ENCODE data around the gene GRHL3. TPM values are rescaled to one million over a fixed set of nuclear protein-coding genes. Genes with fewer than 3 reads are reported as not detected.

The GRHL3 gene
- total RNA-seq, 1 donor from 2014 or later, result 35.8 TPM

DNA sequence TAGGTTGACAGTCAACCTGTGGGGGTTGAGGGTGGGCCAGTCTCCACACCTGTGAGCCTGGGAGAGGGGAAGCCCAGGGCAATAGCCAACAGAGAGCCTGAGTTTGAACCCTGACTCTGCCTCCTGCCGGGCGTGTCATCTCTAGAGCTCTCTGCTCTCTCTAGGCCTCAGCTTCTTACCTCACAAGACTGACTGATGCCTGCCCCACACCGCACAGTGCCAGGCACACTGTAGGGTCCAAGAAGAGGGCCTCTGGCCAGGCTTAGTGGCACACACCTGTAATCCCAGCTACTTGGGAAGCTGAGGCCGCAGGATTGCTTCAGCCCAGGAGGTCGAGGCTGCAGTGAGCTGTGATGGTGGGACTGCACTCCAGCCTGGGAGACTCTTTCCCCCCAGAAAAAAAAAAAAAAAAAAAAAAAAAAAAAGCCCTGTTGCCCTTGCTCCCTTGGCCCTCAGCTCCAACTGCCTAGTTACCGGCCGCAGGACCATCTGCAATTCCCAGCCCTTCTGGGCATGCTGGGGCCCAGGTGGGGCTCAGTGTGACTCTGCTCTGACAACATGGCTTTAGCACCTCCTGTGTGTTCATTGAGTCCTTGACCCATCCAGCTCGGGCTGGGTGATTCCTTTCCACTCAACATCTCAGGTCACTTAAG lies 25.1 kb downstream of the GRHL3 start:
- no peak for DNase-seq

DNA sequence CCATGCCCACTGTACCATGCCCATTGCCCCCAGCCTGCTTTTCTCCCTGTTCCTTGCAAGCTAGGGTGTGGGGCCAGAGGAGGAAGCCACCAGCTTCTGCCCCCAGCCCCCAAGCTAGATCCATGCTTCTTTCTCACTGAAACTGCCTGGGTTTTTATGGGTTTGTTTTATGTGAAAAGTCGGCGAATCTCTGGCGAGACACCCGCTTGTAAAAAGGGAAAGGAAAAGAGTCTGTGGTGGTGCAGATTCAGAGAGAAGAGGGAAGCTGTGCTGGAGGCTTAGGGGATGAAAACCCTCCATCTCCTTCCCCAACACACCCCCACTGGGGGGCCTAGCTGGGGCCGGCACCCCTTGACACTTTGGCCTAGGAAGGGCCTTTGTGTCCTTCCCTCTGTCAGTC lies 26.2 kb downstream of the GRHL3 start:
- DNase-seq, result no peak

DNA sequence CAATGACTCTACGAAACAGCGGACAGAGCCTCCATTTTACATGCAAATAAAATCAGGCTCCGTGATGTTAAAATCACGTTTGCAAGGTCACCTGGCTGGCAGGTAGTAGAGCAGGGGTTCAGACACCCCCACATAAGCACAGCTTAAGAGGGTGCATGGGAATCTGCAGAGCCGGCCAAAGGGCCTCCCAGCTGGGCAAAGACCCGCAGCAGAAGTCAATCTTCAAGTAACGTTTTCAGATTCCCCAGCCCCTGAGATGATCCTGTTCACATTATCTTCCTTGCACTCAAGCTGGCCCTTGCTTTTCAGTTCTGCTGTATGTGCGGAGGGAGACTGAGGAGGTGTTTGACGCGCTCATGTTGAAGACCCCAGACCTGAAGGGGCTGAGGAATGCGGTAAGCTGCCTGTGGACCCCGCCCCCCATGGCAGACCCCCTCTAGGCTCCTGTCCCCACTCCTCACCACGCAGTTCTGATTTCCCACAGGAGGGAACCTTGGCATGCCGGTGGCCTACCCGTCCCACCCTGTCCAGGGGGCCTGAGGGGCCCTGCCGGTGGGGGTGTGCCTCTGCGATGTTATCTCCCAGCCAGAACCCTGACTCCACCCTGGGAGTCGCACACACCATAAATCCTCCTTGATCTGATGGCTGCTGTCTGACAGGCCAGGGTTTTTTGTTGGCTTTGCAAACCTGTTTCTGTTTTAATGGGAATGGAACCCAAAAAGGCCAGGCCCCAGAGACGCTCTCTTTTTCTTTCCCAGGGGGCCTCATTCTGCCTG lies 28.2 kb downstream of the GRHL3 start:
- no peak for DNase-seq

DNA sequence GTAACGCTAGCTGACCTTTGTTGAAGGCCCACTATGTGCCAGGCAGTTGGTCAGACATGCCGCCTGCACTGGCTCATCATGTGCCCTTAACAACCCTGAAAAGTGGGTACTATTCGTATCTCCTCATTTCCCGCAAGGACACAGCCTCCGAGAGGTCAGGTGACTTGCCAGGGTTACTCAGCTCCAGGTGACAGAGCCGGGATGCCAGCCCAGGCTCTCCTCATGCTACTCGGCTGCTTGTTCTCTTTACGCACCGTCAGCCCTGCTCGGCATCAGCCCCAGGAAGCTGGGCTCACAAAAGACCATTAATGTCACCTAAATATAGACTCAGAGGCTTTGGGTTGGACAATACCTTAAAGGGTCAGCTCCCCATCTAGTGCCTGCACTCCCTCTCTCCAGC lies 29.0 kb downstream of the GRHL3 start:
- no peak for DNase-seq

DNA sequence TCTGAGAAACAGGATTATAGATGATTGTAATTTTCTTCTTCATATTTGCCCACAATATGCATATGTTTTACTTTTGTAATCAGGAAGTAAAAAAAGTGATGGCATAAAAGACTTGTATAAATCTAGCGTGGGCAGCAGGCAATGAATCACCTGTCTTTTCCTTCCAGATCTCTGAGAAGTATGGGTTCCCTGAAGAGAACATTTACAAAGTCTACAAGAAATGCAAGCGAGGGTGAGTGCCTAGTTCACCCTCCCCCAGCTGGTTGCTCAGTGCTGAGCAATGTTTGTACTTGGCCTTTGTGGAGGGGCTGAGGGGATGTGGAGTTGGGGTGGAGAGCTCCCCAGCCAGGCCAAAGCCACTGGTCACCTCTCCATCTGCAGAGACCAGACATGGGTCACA lies 30.7 kb downstream of the GRHL3 start:
- DNase-seq, result no peak

DNA sequence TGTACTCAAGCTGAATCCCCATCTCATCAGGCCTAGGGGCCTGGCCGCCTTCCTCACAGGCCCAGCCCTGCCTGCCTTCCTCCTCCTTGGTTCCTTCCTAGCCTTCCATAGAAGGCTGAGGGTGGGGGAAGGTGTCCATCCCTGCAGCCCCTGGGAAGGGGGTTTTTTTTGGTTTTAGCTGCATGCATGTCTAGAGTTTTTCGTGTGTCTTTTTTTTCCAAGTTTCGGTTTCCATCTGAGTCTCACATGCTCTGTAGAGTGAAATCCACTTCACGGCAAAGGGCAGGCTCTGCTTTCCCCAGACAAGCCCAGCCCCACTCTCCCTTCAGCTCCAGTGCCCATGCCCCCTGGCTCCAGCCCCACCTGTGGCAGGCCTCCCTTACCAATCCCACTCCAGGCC lies 32.1 kb downstream of the GRHL3 start:
- no peak for DNase-seq

DNA sequence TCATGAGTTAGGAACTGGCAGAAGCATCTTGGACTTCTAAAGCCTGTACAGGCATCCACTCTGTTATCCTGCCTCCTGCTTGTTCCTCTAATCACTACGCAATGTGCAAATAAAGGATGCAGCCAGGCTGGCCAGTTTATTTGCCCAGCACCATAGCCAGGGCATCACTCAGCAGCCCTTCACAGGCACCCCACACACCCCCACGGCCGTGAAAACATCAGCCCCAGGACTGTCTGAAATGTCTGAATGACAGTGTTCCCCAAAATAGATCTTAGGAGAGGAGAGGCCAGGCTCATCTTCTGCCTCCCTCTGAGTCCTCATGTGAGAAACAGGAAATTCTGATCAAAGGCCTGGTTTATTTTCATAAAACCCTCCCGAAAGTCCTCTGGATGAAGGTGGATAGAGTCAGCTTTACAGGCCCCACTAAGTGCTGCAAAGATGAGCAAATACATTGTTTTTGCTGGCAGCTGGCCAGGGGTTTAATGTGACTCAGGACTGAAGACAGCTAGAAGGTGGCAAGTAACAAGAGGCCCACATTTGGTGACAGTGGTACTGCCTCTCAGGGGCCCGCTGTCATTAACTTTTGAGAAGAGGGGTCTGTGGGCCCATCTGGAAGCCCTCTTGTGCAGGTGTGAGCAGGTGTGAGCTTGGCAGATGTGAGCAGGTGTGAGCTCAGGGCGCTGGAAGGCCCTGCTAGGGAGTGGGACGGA lies 32.9 kb downstream of the GRHL3 start:
- DNase-seq, result no peak

DNA sequence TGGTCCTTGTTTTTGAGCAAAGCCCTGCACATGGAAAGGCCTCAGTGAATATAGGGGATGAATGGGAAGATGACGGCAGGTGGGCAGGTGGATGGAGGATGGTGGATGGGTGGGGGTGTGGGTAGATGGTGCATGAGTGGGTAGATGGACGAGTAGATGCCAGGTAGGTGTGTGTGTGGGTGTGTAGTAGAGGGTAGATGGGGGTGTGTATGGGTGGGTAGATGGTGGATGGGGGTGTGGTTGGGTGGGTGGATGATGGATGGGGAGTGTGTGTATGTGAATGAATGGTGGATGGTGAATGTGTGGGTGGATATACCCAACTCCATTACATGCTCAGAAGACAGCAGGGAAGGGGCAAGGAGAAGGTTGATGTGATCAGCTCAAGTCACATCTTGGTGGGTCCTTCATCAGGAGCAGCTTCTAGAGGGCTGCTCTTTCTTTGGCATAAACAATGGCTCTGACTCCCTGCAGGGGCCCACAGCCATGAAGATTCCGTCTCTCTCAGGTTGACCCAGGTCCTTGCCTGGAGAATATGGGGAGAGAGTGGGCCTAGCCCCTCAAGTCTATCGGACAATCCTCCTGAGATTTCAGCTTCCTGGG lies 34.2 kb downstream of the GRHL3 start:
- no peak for DNase-seq

DNA sequence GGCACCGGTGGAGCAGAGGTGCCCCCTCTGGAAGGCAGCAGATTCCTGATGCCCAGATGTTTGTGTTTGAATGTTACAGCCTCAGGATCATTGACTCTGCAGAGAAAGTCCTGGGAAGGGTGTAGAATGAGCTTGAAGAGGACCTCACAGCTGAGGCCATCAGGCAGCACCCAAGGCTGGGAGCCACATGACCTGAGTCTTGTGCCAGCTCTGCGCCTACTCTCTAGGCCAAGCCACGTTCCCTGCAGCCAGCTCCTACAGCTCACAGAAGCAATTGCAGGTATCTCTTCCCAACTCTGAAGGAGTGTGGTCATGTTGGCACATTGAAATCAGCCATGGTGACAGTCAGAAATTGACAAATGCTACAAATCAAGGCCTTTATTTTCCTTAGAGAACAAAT lies 36.3 kb downstream of the GRHL3 start:
- DNase-seq, result no peak

DNA sequence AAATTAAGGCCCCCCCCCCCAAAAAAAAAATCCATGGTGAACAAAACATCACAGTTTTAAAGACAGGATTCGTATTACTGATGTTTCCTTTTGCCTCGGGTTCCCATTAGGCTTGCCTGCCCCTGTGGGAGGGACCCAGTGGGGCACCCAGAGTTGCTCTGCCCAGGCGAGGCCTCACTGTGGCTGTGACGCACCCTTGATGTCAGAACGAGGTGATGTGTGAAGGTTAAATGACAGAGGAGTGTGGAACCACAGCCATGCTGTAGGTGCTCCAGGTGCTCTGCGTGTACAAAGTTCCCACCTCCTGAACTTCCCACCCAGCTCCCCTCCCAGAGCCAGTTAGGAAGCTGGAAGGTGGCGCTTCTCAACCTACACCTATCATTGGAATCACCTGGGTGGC lies 37.9 kb downstream of the GRHL3 start:
- DNase-seq, result no peak

DNA sequence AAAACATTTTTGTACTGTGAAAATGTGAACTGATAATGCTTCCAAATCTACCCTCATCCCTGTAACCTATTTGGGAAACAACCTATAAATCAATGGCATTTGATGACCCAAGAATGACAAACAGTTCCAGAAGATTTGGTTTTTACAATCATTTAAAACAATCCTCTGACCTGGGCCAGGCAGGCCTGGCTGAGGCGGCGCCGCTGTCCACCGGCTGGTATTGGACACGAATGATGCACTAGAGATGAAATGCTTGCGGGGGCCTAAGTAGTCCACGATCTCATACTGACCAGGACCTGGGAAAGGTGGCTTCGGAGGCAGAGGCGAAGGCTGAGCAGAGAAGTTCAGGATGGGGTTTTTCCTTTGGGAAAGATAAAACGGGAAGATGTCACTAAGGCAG lies 41.5 kb downstream of the GRHL3 start:
- no peak for DNase-seq

DNA sequence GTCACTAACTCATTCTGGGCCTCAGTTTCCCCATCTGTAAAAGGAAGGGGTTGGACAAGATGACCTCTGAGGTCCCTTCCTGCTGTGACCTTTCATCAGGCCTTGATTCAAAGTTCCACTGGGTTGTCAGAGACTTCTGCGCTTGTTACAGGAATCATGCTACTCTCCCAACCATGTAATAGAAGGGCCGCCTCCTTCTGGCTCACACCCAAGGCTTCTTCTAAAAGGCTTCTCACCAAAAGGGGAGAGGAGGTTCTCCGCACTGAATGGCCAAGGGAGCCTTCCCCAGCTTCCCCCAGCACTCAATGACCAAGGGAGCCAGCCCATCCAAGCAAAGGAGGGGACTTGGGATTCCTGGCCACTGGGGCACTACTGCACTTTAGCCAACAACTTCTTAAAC lies 42.7 kb downstream of the GRHL3 start:
- DNase-seq, result no peak

DNA sequence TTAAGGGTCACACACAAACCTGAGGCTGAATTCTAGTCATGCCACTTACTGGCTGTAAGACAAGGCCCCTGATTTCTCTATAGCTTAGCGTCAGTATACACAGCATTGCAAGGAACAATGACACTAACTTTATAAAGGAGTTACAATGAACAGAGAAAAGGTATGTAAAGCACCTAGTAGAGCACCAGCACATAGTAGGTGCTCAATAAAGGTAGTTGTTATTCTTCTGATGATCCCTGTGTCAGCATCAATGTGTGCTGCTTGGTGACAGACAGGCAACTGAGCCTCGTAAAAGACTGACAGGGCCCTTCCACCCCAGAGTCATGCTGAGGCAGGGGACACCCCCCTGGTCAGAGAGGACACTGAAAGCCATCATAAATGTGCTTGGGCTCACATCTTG lies 43.2 kb downstream of the GRHL3 start:
- DNase-seq, result no peak

DNA sequence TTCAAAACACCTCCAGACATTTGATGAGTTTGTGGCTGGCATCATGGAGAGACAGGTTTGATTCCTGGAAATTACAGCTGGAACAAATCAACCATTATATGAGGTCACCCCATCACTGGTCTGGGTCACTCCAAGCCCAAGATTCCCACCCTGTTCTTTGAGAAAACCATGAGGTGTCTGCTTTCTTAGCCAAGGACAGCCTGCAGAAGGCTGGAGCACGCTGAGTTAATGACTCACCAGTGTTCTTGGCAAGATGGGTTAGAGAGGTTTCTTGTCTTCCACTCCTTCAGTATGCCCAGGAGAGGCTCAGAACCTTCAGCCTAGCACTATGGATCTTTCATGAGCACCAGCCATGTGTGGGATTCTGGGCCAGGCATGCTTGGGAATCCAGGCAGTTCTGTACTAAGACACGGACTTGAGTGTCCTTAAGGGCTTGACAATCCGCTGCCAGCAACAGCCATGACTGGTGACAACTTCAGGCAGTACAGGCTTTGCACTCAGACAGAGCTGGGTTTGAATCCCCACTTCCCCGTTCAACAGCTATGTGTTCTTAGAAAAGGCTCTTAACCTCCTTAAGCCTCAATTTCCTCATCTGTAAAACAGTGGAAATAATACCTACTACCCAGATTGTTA lies 43.9 kb downstream of the GRHL3 start:
- peak; percentile 8 for DNase-seq

DNA sequence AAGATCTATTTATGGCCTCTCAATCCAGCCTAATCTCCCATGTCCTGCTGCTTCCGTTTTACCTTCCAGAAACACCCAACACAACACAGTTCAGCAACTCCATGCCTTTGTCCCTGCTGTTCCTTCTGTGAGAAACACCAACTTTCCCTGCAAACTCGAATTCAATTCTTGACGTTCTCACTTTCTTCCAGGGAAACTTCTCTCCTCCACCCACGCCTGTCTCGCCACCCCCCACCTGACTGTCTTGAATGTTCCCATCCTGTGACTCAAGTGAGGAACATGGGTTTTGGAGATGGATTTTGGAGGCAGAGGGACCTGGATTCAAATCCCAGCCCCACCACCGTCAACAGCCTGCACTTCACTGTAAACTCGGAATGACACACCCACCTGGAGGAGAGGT lies 44.8 kb downstream of the GRHL3 start:
- no peak for DNase-seq

DNA sequence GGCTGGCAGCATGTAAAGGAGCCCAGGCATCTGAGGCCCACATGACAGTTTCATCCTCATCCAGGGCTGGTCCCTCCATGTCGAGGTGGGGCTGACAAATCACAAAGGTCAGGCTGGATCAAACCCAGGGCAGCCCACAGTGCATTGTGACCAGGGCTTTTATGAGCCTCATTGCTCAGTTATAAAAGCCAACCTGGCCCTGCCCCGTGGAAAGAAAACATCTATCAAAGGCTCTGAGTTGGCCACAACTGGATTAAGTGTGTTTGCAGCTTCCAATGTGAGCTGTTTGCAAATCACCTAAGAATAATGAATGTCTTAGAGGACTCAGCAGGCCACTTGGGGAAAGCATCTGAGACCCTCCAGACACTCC lies 45.4 kb downstream of the GRHL3 start:
- DNase-seq, result no peak

DNA sequence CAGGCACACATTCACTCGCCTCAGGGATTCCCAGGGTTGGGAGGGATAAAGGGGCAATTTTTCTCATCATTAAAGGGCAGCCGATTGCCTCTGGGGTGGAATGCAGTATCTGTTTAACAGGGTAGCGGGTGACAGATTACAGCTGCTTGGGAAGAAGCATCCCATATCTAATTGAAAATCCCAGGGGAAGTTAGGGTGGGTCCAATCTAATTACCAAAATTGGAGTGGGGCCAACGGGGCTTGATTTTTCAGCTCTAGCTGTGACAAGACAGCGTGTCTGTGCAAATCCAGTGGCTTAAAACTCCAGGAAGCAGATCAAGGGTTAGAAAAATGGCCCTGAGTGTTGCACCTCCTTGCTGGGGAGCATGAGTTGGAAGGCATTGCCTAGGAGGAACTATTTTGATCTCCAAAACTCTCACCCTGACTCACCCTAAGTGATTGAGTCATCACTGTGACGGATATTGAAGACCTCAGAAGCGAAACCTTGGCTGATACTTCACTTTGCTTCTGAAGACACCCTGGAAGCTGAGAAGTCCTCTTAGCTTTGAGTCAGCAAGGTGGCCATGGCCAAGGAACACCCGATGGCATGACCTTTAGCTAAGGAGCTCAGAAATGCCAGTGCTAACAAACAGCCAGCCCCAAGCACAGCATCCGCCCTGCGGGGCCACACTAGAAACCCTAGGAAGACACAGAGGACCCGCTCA lies 46.0 kb downstream of the GRHL3 start:
- peak; percentile 45 for DNase-seq

DNA sequence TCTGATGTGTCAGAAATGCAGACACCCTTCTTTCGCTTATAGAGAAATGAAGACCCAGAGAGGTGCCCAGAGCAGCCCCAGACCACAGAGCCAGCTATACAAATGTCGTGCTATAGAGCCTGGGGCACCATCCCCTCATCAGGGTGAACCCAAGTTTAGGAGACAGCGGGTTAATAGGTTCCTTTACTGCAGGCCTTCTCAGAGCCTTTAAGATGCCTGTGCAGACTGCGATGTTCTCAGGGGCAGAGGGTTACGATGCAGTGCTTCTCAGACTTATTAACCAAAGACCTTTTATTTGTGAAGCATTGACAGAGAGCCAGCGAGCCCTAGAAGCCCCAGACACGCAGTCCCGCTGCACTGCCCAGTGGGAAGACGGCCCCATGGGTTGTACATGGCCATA lies 47.5 kb downstream of the GRHL3 start:
- DNase-seq, result no peak

DNA sequence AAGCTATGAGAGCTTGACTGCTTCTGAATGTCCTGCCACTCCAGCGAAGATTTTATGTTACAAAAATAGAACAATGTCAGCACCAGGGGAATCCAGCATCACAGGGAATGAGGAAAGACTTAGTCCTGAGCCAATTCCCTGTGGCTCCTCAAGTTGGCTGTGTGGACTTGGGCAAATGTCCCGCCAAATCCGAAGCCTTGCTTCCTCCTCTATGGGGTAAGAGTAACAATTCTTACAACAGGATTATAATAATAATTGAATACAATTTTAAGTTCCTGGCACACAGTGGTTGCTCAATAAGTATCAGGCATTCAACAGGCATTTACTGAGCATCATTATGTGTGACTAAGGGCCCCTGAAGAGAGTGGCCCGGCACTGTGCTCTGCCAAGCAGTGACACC lies 50.0 kb downstream of the GRHL3 start:
- no peak for DNase-seq

DNA sequence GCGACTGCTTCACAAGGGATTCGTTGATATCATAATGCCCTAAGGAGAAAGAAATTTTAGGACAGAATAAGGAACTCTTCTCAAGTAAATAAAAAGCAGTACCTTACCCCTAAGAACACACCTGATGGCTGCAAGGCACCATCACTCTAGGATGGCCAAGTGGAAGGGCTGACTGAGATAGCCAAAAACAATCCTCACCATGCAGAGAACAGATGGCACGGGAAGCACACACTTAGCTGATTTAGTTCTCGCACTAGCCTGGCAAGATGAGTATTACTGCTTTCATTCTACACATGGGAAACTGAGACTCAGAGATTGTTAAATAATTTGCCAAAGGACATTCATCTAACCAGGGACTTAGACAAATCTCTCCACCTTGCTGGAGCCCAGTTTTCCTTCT lies 50.6 kb downstream of the GRHL3 start:
- no peak for DNase-seq

DNA sequence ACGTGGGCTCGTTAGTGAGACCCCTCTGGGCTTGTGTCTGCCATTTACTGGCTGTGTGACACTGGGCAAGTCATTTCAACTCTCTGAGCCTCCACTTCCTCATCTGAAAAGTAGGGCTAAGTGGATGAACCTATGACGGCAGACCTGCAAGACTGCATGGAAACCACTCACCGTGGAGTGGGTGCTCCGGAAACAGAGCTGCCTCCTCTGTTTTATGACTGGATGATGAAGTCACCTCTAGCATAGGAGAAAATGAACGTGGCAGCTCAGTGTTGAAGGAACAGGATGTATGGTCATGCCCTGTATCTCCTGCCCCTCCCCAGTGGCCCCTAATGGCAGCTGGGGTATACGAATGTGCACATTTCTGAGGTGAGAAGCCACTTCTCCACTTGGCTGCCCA lies 53.9 kb downstream of the GRHL3 start:
- DNase-seq, result no peak

DNA sequence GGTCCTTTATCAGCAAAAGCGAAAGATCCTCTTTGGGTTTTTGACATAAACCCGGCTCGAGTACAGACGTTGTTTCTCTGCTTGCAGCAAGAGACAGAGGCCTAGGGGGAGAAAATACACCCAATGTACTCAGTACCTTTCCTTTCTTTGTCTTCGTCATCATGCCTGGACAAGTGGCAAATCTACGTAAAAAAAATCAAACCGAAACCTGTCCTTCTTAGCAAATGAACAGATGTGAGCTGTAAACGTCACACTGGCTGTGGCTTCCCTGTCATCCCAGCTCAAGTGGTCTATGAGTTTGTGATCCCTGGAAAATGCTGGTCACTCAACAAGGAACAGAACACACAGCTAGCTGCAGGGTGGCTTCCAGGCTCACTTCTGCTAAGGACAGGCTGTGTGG lies 54.6 kb downstream of the GRHL3 start:
- DNase-seq, result no peak
